DND-41 (cell line): ENCODE results near the gene PRPF38B.

Experiments
- EZH2 ChIP-seq: IDR thresholded peaks from 3 replicates; pipeline ENCODE4 v1.6.1; 2012; ENCODE audit warnings: borderline replicate concordance, low read depth, mild to moderate bottlenecking, moderate library complexity, low read length, inconsistent platforms; ENCODE audit not compliant: severe bottlenecking
- TF ChIP-seq, protein P1 (sequence below): IDR thresholded peaks from 2 replicates; pipeline ENCODE4 v1.5.1; 2012; ENCODE audit warnings: borderline replicate concordance, low read length, moderate library complexity, mild to moderate bottlenecking; ENCODE audit not compliant: poor library complexity, severe bottlenecking; ENCODE audit errors: extremely low read depth

DNA sequence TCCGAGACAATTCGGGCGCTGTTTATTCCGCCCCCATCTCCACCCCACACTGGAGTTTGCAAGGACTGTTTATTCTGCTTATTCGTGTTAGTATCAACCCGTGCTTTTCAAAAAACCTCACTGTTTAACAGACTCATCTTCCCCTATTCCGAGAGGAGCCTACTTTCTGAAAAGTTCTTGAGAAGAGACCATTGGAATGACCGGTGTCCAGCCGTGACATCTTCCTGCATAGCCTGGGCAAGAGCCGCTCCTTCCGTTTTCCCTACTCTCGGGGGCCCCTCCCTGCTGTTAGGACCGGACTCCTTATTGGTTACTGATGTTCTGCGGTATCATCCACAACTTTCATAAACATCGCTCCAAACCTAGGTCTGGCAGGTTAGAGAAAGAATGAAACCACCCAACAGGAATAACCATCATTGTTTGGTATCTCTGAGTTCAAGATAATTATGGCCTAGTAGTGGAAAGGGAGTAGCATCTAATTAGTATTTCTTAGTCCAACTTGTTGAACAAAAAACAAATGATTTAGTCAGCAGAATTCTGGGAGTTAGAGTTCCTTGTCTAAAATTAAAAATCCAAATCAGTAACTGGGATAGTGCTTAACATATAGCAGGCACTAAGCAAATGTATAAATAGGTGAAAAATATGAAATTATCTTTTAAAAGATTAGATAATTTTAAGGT, 55.2 kb downstream of the PRPF38B start:
- TF ChIP-seq, protein P1, sequence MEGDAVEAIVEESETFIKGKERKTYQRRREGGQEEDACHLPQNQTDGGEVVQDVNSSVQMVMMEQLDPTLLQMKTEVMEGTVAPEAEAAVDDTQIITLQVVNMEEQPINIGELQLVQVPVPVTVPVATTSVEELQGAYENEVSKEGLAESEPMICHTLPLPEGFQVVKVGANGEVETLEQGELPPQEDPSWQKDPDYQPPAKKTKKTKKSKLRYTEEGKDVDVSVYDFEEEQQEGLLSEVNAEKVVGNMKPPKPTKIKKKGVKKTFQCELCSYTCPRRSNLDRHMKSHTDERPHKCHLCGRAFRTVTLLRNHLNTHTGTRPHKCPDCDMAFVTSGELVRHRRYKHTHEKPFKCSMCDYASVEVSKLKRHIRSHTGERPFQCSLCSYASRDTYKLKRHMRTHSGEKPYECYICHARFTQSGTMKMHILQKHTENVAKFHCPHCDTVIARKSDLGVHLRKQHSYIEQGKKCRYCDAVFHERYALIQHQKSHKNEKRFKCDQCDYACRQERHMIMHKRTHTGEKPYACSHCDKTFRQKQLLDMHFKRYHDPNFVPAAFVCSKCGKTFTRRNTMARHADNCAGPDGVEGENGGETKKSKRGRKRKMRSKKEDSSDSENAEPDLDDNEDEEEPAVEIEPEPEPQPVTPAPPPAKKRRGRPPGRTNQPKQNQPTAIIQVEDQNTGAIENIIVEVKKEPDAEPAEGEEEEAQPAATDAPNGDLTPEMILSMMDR = no peak
- no peak for TF ChIP-seq EZH2
